Lung (tissue), 12 donors: ENCODE measurements around the gene BNIP5. TPM values are rescaled to one million over a fixed set of nuclear protein-coding genes. Genes with fewer than 3 reads are reported as not detected.

Experiments used
- ATAC-seq: fragments of 200-7000 bp; cut with Tn5 transposase; one replicate; pipeline ENCODE4 v1.9.1; 2020; ENCODE audit warnings: moderate number of reproducible peaks; ENCODE audit not compliant: insufficient read depth, low FRiP score
- DNase-seq, 3 donors: peaks; one replicate each; pipeline ENCODE4 v3.0.0-alpha.2; 2013 to 2017
- H3K27ac ChIP-seq, 2 donors: one replicate each; pipeline ENCODE4 v1.5.1; 2013; ENCODE audit warnings: mild to moderate bottlenecking in 2 of 2, moderate library complexity in 2 of 2, control low read depth in 1 of 2, inconsistent platforms in 1 of 2, low read depth in 1 of 2, low read length in 1 of 2
- H3K27me3 ChIP-seq, 3 donors: one replicate each; pipeline ENCODE4 v1.5.1; 2013; ENCODE audit warnings: low read length in 2 of 3; ENCODE audit not compliant: control insufficient read depth in 3 of 3, insufficient read depth in 3 of 3
- H3K36me3 ChIP-seq, 4 donors: one replicate each; pipeline ENCODE4 v1.5.1; 2013; ENCODE audit warnings: low read length in 4 of 4, mild to moderate bottlenecking in 1 of 4, moderate library complexity in 1 of 4; ENCODE audit not compliant: control insufficient read depth in 4 of 4, insufficient read depth in 4 of 4
- H3K4me1 ChIP-seq, 5 donors: one replicate each; pipeline ENCODE4 v1.5.1; 2013; ENCODE audit warnings: low read length in 5 of 5, mild to moderate bottlenecking in 2 of 5, moderate library complexity in 1 of 5; ENCODE audit not compliant: control insufficient read depth in 5 of 5, insufficient read depth in 5 of 5
- H3K4me3 ChIP-seq: one replicate; pipeline ENCODE4 v1.5.1; 2013; ENCODE audit warnings: mild to moderate bottlenecking, control low read depth, moderate library complexity
- H3K9ac ChIP-seq, 2 donors: one replicate each; pipeline ENCODE4 v1.5.1; 2013; ENCODE audit warnings: low read length in 2 of 2, control low read depth in 1 of 2; ENCODE audit not compliant: insufficient read depth in 1 of 2
- H3K9me3 ChIP-seq, 4 donors: one replicate each; pipeline ENCODE4 v1.5.1; 2013; ENCODE audit warnings: low read length in 3 of 4, mild to moderate bottlenecking in 1 of 4, moderate library complexity in 1 of 4; ENCODE audit not compliant: control insufficient read depth in 4 of 4, insufficient read depth in 3 of 4
- CTCF ChIP-seq: IDR thresholded peaks from 2 replicates; pipeline ENCODE4 v1.5.1; 2012; ENCODE audit warnings: mild to moderate bottlenecking; ENCODE audit errors: control extremely low read depth, extremely low read depth
- WGBS, 2 donors: extraction: QIAGEN DNeasy Blood & Tissue Kit; methylation state at CpG; one replicate each; pipeline ENCODE4 v1.1.7; 2013; 5-methylcytosine and 5-hydroxymethylcytosine counted together
- polyA plus RNA-seq, 2 donors: library from polyadenylated mRNA; stranded (reverse); fragments of 200-250 nt; gene quantifications; one replicate each; pipeline ENCODE4 v1.2.1, GENCODE V29; 2013
- total RNA-seq, 2 donors: library from RNA; depleted of rRNA in 1 of 2; stranded (reverse); fragments of >200 nt in 1 of 2; gene quantifications; one replicate each; pipeline ENCODE4 v1.2.1, GENCODE V29; 2014 to 2021
- donor health status: control.
- donor health status: control.
- donor health status: Bipolar disorder and iron deficiency.
- donor health status: healthy.
- donor health status: DM: yes; HTN: yes; CAD: no.

Gene BNIP5
- total and polyA plus RNA-seq, 4 donors: 0.02 to 0.09 (median 0.06) TPM; not detected in 1

DNA sequence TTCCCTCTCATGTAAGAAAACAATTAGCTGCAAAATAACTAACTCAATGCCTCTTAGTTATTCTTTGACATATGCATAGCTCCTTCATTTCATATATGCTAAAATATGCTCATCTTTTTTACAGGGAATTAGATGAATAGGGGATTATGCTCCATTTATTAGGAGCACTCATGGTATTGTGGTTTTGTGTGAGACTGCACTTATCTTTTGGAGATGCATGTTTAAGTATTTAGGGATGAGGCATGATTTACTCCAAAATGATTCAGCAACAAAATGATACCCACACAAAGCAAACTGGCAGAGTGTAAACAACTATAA is 8.8 kb downstream of the BNIP5 start:
- H3K9me3 ChIP-seq: no peaks in the 10 kb centered on the region
- no peak overlapping the region for H3K9ac ChIP-seq
- no peak overlapping the region for H3K27ac ChIP-seq
- no peak for ATAC-seq
- TF ChIP-seq CTCF: no peak
- H3K27me3 ChIP-seq: peaks cover 0 to 3% (median 0%) of the 10 kb centered on the region in 3 donors
- H3K36me3 ChIP-seq: no peaks in the 10 kb centered on the region
- no peak overlapping the region for H3K4me3 ChIP-seq
- H3K4me1 ChIP-seq: peaks cover 0 to 32% (median 6%) of the 10 kb centered on the region in 5 donors
- DNase-seq: peak in 1 of 3 donors; percentile 5

GRCh38 chr6:36327226-36327918 is 9.3 kb downstream of the BNIP5 start:
- Histone ChIP-seq H3K27me3 (peaks cover 0 to 2% (median 0%) of the 10 kb centered on the region in 3 donors), H3K4me3 (no peak overlapping the region), H3K9ac (no peak overlapping the region), H3K36me3 (no peaks in the 10 kb centered on the region), H3K4me1 (peaks cover 0 to 32% (median 6%) of the 10 kb centered on the region in 5 donors), H3K27ac (no peak overlapping the region), H3K9me3 (no peaks in the 10 kb centered on the region)
- ATAC-seq: no peak
- no peak for TF ChIP-seq CTCF
- WGBS, 2 donors: 41 to 43% methylated on average over 6 of the region's 6 CpGs
- no peak for DNase-seq

GRCh38 chr6:36326356-36326995 is 10.2 kb downstream of the BNIP5 start:
- Histone ChIP-seq H3K27me3 (peaks cover 0 to 2% (median 0%) of the 10 kb centered on the region in 3 donors), H3K4me3 (no peak overlapping the region), H3K27ac (no peak overlapping the region), H3K9me3 (no peaks in the 10 kb centered on the region), H3K4me1 (peaks cover 0 to 32% (median 6%) of the 10 kb centered on the region in 5 donors), H3K36me3 (no peaks in the 10 kb centered on the region), H3K9ac (no peak overlapping the region)
- peak; percentile 96 to 98 (median 98) for DNase-seq
- TF ChIP-seq CTCF: no peak
- no peak for ATAC-seq
- WGBS, 2 donors: 62 to 74% methylated on average over 7 of the region's 7 CpGs
